Retinal pigment epithelial cell (primary cell): ENCODE measurements around the gene FXYD3.
A peak's percentile ranks its signal among the peaks of the same experiment; 100 is the strongest.

Experiments used
- DNase-seq: peaks from one replicate; pipeline ENCODE4 v3.0.0-alpha.2; 2010; ENCODE audit warnings: low read depth
- H3K4me3 ChIP-seq: 2 replicates; pipeline ENCODE4 v1.5.1; 2011; ENCODE audit warnings: mild to moderate bottlenecking, low read length, control low read depth, moderate library complexity
- TF ChIP-seq, protein P1 (sequence below): conservative IDR thresholded peaks from 2 replicates; pipeline ENCODE4 v1.5.1; 2011; ENCODE audit warnings: low read depth, low read length, control low read depth, inconsistent platforms

FXYD3 gene

DNA sequence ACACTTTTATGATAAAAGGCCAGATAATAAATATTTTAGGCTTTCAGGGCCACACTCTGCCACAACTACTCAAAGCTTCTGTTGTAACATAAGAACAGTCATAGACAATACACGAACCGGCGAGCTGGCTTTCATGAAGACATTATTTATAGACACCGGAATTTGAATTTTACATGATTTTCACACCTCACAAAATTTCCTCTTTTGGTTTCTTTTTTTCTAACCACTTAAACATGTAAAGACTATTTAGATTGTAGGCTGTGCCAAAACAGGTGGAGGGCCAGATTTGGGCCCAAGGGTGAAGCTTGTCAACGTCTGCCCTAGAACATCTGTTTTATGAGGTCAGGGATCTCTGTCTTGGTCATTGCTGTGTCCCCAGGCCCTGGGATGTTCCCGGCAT is 29.7 kb upstream of the FXYD3 start:
- no peak for DNase-seq
- H3K4me3 ChIP-seq, result no peak overlapping the region
- TF ChIP-seq, protein P1, sequence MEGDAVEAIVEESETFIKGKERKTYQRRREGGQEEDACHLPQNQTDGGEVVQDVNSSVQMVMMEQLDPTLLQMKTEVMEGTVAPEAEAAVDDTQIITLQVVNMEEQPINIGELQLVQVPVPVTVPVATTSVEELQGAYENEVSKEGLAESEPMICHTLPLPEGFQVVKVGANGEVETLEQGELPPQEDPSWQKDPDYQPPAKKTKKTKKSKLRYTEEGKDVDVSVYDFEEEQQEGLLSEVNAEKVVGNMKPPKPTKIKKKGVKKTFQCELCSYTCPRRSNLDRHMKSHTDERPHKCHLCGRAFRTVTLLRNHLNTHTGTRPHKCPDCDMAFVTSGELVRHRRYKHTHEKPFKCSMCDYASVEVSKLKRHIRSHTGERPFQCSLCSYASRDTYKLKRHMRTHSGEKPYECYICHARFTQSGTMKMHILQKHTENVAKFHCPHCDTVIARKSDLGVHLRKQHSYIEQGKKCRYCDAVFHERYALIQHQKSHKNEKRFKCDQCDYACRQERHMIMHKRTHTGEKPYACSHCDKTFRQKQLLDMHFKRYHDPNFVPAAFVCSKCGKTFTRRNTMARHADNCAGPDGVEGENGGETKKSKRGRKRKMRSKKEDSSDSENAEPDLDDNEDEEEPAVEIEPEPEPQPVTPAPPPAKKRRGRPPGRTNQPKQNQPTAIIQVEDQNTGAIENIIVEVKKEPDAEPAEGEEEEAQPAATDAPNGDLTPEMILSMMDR, result no peak

DNA sequence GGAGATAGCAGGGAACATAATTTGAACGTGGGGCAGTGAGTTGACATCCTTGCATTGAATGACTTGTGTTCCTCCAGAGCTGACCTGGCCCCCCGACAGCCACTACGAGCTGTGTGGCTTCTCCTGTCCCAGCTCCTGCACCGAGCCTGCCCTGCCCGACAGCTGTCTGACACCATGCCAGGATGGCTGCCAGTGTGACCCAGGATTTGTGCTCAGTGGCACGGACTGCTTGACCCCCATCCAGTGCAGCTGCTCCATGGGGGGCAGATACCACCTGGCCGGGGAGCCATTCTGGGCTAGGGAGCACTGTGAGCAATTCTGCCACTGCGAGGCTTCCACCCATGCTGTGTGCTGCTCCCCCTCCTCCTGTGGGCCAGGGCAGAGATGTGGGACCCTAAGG is 29.2 kb upstream of the FXYD3 start:
- no peak for DNase-seq
- H3K4me3 ChIP-seq, result no peak overlapping the region
- TF ChIP-seq, protein P1, result no peak

- DNase-seq, result no peak
- TF ChIP-seq, protein P1, result no peak
- H3K4me3 ChIP-seq, result no peak overlapping the region
Measured at GRCh38 chr19:35087393-35087792, 28.2 kb upstream of the FXYD3 start.

DNA sequence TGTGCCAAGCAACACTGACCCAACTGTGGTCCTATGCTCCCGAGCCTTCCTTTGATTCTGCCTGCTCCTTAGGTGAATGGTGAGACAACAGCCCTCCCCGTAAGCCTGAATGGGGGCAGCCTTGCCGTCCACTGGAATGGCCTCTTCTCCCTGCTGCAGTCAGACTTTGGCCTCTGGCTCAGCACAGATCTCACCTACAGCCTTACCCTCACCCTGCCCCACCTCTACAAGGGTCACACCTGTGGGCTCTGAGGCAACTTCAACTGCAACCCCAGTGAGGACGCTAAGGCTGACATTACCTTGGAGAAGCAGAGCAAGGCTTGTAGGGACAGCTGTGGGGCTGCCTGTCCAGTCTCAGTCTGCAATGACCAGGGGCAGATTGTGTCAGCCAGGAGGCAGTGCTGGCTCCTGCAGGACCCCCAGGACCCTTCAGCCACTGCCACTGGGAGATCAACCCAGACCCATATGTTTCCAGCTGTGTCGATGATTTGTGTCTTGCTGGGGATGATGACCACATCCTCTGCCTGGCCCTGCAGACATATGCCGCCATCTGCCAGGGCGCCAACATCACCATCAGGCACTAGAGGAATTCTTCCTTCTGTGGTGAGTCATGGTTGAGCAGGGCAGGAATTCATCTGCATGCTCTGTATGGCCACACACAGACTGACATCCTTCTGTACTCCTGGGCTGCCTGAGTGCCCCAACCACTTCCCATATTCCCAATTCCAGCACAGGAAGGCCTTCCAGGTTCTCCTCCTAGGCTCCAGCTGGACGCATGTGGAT is 27.3 kb upstream of the FXYD3 start:
- no peak for DNase-seq
- H3K4me3 ChIP-seq, result no peak overlapping the region
- TF ChIP-seq, protein P1, result peak; percentile 0

- no peak for DNase-seq
- no peak overlapping the region for H3K4me3 ChIP-seq
- TF ChIP-seq, protein P1, result no peak
Measured at GRCh38 chr19:35089554-35089953, 26.1 kb upstream of the FXYD3 start.

DNA sequence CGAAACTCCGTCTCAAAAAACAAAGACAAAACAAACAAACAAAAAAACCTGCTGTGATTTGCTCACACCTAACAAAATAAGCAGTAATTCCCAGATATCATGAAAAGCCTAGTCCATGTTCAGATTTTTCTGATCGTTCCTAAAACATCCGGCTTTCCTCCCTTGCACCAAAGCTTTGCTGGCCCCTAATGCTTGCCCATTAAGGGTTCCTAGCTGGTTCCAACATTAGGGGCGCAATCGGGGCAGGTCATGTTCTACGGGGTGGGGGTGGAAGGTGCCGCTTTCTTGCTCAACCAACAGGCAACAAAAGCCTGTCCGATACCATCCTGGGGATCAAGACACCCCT is 25.5 kb upstream of the FXYD3 start:
- H3K4me3 ChIP-seq, result no peak overlapping the region
- TF ChIP-seq, protein P1, result no peak
- DNase-seq, result no peak

GRCh38 chr19:35090506-35091214 is 25.0 kb upstream of the FXYD3 start:
- TF ChIP-seq, protein P1, result peak; percentile 62
- H3K4me3 ChIP-seq, result no peak overlapping the region
- DNase-seq, result no peak
